Hepatic stellate cell (primary cell): ENCODE data around the gene LRP3.

Source experiments
- DNase-seq: peaks from one replicate; pipeline ENCODE4 v3.0.0; 2011; ENCODE audit warnings: low spot score

Gene LRP3

GRCh38 chr19:33255781-33256180 is 61.7 kb downstream of the LRP3 start:
- no peak for DNase-seq

- DNase-seq: no peak
Observed at GRCh38 chr19:33256261-33256660, 62.1 kb downstream of the LRP3 start.

GRCh38 chr19:33257828-33258227 is 63.7 kb downstream of the LRP3 start:
- no peak for DNase-seq
